GM12864 (cell line): ENCODE results near the gene P2RY8.

Experiments
- DNase-seq: peaks from one replicate; pipeline ENCODE4 v3.0.0-alpha.2; 2011; ENCODE audit warnings: low read depth
- H3K4me3 ChIP-seq: 2 replicates; pipeline ENCODE4 v1.5.1; 2011; ENCODE audit warnings: mild to moderate bottlenecking, low read depth, low read length, control low read depth
- TF ChIP-seq, protein P1 (sequence below): IDR thresholded peaks from 2 replicates; pipeline ENCODE4 v1.5.1; 2011; ENCODE audit warnings: low read depth, mild to moderate bottlenecking, moderate library complexity, low read length, control low read depth, inconsistent platforms; ENCODE audit errors: missing control alignments

Gene P2RY8

DNA sequence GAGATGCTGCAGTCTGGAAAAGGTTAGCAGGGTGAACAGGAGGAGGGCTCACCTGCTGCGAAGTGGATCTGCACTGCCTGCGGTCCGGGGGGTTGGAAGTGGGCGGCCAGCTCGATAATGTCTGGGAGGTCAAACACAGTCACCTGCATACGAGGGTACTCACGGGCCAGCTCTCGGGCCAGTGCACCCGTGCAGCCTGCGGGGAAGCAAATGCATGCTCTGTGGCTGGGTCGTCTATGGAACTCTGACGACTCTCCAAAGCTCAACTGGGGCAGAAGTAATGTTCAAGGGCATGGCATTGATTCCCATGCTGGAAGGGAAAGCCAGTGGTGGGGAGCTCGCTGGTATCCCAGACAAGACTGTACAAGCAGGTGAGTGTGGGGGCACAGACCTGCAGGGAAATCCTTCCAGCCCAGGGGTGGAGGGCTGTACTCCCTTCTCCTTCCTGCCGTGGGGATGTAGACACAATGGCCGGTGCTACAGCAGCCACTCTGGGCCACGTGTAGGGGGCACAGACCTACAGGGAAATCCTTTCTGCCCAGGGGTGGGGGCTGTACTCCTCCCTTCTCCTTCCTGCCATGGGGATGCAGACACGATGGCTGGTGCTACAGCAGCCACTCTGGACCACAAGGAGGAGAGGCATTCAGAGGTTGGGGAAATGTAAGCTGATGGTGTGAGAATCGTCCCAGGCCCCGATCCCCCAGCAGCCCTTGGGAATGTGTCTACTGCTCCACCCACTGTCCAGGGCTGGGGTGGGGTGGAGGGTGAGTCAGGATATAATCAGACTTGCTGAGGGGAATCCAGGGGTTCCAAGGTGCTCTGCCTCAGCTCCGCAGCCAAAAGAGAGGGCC, 118.8 kb downstream of the P2RY8 start:
- no peak for DNase-seq
- no peak overlapping the region for H3K4me3 ChIP-seq
- TF ChIP-seq, protein P1, sequence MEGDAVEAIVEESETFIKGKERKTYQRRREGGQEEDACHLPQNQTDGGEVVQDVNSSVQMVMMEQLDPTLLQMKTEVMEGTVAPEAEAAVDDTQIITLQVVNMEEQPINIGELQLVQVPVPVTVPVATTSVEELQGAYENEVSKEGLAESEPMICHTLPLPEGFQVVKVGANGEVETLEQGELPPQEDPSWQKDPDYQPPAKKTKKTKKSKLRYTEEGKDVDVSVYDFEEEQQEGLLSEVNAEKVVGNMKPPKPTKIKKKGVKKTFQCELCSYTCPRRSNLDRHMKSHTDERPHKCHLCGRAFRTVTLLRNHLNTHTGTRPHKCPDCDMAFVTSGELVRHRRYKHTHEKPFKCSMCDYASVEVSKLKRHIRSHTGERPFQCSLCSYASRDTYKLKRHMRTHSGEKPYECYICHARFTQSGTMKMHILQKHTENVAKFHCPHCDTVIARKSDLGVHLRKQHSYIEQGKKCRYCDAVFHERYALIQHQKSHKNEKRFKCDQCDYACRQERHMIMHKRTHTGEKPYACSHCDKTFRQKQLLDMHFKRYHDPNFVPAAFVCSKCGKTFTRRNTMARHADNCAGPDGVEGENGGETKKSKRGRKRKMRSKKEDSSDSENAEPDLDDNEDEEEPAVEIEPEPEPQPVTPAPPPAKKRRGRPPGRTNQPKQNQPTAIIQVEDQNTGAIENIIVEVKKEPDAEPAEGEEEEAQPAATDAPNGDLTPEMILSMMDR = no peak

GRCh38 chrX:1416965-1417760, 119.8 kb downstream of the P2RY8 start:
- no peak overlapping the region for H3K4me3 ChIP-seq
- TF ChIP-seq, protein P1 = no peak
- DNase-seq = no peak

GRCh38 chrX:1416327-1416784, 120.6 kb downstream of the P2RY8 start:
- TF ChIP-seq, protein P1 = no peak
- H3K4me3 ChIP-seq = no peak overlapping the region
- DNase-seq = no peak
